Nephron (organoid): ENCODE measurements around the gene STUM.

Experiments used
- H3K27ac Mint-ChIP-seq, 3 experiments: 2 replicates each; pipeline ENCODE4 v1.8.0; 2020; ENCODE audit warnings: mixed read lengths in 3 of 3, mild to moderate bottlenecking in 2 of 3, moderate library complexity in 1 of 3
- H3K27me3 Mint-ChIP-seq: 2 replicates; pipeline ENCODE4 v1.8.0; 2021; ENCODE audit warnings: low read depth, mild to moderate bottlenecking, moderate library complexity, mixed read lengths
- H3K36me3 Mint-ChIP-seq: 2 replicates; pipeline ENCODE4 v1.8.0; 2020; ENCODE audit warnings: low read depth, mixed read lengths
- H3K4me1 Mint-ChIP-seq: 2 replicates; pipeline ENCODE4 v1.8.0; 2020; ENCODE audit warnings: mixed read lengths
- H3K4me3 Mint-ChIP-seq, 3 experiments: 2 replicates each; pipeline ENCODE4 v1.8.0; 2020; ENCODE audit warnings: mild to moderate bottlenecking in 3 of 3, mixed read lengths in 3 of 3, moderate library complexity in 2 of 3
- H3K9me3 Mint-ChIP-seq: 2 replicates; pipeline ENCODE4 v1.8.0; 2020; ENCODE audit warnings: mixed read lengths
- CTCF ChIP-seq, 3 experiments: fragments of 200-600 bp; sonication (generic); IDR thresholded peaks; one replicate each; pipeline ENCODE4 v1.5.0; 2021; ENCODE audit warnings: antibody characterized with exemption in 3 of 3; ENCODE audit not compliant: unreplicated experiment in 3 of 3

The STUM gene

GRCh38 chr1:226576601-226577000 is 28.0 kb downstream of the STUM start:
- Mint-ChIP-seq H3K4me3 (no peak overlapping the region), H3K36me3 (no peaks in the 10 kb centered on the region), H3K9me3 (no peaks in the 10 kb centered on the region), H3K27me3 (peaks cover 10% of the 10 kb centered on the region), H3K27ac (no peak overlapping the region), H3K4me1 (peaks cover 6% of the 10 kb centered on the region)
- no peak for TF ChIP-seq CTCF (IDR thresholded peaks at IDR 0.05; ENCODE audit: unreplicated experiment in 3 of 3)

GRCh38 chr1:226577401-226578180 is 29.0 kb downstream of the STUM start:
- H3K4me3 Mint-ChIP-seq, result no peak overlapping the region
- no peak overlapping the region for H3K27ac Mint-ChIP-seq
- H3K36me3 Mint-ChIP-seq, result no peaks in the 10 kb centered on the region
- H3K27me3 Mint-ChIP-seq, result peaks cover 10% of the 10 kb centered on the region
- no peak for TF ChIP-seq CTCF (IDR thresholded peaks at IDR 0.05; ENCODE audit: unreplicated experiment in 3 of 3)
- H3K9me3 Mint-ChIP-seq, result no peaks in the 10 kb centered on the region
- H3K4me1 Mint-ChIP-seq, result no peaks in the 10 kb centered on the region

GRCh38 chr1:226578946-226579578 is 30.5 kb downstream of the STUM start:
- H3K27me3 Mint-ChIP-seq, result peaks cover 10% of the 10 kb centered on the region
- no peaks in the 10 kb centered on the region for H3K9me3 Mint-ChIP-seq
- H3K4me1 Mint-ChIP-seq, result no peaks in the 10 kb centered on the region
- H3K27ac Mint-ChIP-seq, result no peak overlapping the region
- no peak for TF ChIP-seq CTCF (IDR thresholded peaks at IDR 0.05; ENCODE audit: unreplicated experiment in 3 of 3)
- H3K4me3 Mint-ChIP-seq, result no peak overlapping the region
- no peaks in the 10 kb centered on the region for H3K36me3 Mint-ChIP-seq

GRCh38 chr1:226579781-226580323 is 31.3 kb downstream of the STUM start:
- H3K4me1 Mint-ChIP-seq, result no peaks in the 10 kb centered on the region
- H3K36me3 Mint-ChIP-seq, result no peaks in the 10 kb centered on the region
- no peak overlapping the region for H3K27ac Mint-ChIP-seq
- TF ChIP-seq CTCF (IDR thresholded peaks at IDR 0.05; ENCODE audit: unreplicated experiment in 3 of 3), result no peak
- H3K27me3 Mint-ChIP-seq, result peaks cover 10% of the 10 kb centered on the region
- no peaks in the 10 kb centered on the region for H3K9me3 Mint-ChIP-seq
- no peak overlapping the region for H3K4me3 Mint-ChIP-seq

- Mint-ChIP-seq H3K27ac (no peak overlapping the region), H3K4me3 (no peak overlapping the region), H3K27me3 (peaks cover 10% of the 10 kb centered on the region), H3K36me3 (no peaks in the 10 kb centered on the region), H3K9me3 (no peaks in the 10 kb centered on the region), H3K4me1 (no peaks in the 10 kb centered on the region)
- no peak for TF ChIP-seq CTCF (IDR thresholded peaks at IDR 0.05; ENCODE audit: unreplicated experiment in 3 of 3)
Measured at GRCh38 chr1:226580625-226581270, 32.2 kb downstream of the STUM start.
